Measurements from ENCODE around the gene TCF7L1.
"Not testable (repeated sequence)": the region's sequence is repeated elsewhere in the genome, so short reads cannot be mapped to it uniquely, and the experiment has no call there.

Gene TCF7L1

DNA sequence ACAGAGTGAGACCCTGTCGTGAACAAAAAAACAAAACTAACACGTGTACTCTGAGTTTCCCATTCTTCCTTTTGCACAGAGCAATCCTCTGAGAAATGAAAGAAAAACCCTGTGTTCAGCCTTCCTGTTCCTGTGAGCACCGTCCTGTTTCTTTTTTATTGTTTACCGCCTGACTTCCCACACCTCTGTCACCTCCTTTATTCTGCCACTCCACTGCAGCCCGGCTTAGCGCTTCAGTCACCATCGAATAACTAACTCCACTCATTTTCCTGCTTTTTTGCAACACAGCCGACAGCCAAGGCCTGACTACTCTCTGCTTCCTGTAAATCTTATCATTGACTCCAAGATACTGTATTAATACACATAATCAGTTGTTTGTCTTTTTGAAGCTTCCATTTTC is 153.7 kb downstream of the TCF7L1 start:
- DNase-seq (ENCODE audit: low read depth): no peak

DNA sequence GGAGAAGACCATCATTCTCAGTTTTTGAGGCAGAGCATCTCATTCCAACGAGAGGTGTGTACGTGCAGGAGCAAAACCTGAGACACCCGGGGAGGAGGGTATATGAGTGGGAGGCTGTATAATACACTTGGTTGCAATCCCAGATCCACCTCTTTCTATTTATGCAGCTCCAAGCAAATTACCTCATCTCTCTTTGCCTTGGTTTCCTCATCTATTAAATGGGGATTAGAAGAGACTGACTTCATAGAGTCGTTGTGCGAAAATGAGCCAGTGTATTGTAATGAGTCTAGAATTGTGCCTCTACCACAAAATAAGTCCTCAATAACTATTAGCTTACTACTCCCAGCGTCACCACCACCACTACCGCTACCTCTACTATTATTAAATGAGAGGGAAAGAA is 154.5 kb downstream of the TCF7L1 start:
- no peak for DNase-seq (ENCODE audit: low read depth)

DNA sequence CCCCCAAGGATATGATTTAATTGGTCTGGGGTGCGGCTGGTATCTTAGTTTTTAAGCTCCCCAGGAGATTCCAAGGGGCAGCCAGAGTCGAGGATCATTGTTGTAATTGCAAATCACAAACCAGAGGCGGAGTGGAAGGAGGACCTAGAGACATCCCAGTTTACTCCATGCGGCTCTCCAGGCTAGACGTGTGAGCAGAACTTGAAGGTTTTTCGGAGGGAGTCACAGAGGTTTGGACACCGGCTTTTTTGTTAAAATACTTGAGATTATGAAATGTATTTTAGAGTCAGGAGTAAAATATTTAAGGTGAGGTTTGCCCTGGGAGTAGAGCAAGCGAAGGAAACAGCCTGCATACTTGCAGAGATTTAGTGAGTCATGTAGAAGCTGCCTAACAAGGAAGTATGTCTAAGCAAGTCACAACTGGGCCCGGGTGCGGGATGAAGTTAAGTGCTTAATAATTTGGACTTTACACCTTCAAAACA is 155.1 kb downstream of the TCF7L1 start:
- no peak for DNase-seq (ENCODE audit: low read depth)

DNA sequence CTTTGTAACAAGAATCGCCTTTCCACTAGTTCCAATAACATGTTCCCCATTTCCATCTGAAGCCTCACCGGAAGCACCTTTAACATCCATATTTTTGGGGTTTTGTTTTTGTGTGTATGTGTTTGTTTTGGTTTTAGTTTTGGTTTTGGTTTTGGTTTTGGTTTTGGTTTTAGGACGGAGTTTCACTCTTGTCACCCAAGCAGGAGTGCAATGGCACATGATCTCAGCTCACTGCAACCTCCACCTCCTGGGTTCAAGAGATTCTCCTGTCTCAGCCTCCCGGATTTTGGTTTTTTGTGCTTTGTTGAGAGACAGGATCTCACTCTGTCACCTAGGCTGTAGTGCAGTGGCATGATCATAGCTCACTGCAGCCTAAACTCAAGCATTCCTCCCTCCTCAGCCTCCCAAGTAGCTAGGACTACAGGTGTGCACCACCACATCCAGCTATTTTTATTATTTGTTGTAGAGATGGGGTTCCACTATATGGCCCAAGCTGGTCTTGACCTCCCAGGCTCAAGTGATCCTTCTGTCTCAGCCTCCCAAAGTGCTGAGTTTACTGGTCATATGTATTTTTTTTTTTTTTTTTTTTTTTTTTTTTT is 158.3 kb downstream of the TCF7L1 start:
- no peak for DNase-seq (ENCODE audit: low read depth)

DNA sequence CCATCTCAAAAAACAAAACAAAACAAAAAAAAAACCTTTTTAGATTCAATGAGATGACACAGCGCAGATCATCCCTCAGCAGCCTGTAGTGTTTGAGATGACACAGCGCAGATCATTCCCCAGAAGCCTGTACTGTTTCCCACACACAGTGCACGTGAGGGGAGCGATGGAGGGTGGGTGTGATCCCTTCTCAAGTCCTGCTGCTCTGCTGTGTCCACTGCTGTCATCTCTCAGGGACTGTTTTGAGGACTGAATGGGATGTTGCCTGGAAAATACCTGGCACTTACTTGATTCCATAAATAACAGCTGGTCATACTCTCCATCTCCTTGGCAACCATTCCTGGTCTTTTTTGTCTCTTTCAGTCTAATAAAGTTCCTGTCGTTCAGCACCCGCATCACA is 168.9 kb downstream of the TCF7L1 start:
- no peak for DNase-seq (ENCODE audit: low read depth)

DNA sequence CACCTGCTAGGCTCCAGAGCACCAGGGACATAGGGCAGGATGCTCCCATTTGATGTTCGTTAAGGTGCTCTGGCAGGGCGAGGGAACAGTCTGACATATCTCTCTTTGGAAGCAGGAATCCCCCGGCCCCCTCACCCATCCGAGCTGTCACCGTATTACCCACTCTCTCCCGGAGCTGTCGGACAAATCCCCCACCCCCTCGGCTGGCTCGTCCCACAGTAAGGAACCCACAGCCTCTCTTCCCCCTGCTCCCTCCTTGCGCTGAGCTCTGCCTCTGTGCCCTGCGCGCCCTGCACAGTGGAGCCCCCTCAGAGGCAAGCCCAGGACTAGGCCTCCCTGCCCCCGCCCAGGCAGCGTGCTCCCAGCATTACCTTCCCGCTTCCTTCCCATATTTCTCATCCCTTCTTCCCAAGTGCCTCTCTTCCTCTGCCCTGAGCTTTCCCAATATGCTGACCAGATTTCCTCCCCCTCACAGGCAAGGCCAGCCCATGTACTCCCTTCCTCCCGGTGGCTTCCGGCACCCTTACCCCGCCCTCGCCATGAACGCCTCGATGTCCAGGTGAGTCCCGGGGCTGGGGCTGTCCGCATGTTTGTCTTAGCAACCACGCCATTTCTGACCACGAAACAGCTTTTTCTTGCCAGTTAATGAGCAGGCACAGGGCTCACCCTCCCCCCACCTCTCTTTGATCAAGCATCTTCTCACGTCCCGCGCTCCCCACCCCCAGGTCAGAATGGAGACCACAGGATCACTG is 170.8 kb downstream of the TCF7L1 start:
- DNase-seq (ENCODE audit: low read depth): no peak

DNA sequence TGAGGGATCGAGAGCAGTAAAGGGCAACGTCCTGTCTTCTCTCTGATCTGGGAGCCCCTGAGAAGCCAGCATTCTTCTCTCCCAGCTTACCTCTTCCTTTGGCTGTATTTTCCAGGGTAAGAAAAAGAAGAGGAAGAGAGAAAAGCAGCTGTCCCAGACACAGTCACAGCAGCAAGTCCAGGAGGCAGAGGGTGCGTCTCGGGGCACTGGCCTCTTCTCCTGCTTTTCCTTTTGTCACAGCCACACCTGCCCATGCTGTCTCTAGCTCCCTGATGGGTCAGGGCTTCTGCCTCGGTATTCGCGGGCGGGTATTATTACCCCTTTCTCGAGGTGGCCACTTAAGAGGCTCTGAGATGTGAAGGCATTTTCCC is 174.3 kb downstream of the TCF7L1 start:
- DNase-seq (ENCODE audit: low read depth): no peak

DNA sequence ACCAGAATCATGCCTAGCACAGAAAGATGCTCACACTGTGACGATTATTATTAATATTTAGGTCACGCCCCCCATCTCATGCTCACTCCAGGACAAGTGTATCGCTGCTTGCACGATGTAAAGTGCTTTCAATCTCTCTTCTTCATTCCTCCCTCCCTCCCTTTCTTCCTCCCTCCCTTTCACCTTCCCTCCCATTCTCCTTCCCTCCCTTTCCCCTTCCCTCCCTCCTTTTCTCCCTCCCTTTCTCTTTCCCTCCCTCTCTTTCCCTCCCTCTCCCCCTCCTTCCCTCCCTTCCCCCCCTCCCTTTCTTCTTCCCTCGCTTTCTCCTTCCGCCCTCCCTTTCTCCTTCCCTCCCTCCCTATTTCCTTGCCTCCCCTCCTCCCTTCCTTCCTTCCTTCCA is 175.0 kb downstream of the TCF7L1 start:
- no peak for DNase-seq (ENCODE audit: low read depth)

DNA sequence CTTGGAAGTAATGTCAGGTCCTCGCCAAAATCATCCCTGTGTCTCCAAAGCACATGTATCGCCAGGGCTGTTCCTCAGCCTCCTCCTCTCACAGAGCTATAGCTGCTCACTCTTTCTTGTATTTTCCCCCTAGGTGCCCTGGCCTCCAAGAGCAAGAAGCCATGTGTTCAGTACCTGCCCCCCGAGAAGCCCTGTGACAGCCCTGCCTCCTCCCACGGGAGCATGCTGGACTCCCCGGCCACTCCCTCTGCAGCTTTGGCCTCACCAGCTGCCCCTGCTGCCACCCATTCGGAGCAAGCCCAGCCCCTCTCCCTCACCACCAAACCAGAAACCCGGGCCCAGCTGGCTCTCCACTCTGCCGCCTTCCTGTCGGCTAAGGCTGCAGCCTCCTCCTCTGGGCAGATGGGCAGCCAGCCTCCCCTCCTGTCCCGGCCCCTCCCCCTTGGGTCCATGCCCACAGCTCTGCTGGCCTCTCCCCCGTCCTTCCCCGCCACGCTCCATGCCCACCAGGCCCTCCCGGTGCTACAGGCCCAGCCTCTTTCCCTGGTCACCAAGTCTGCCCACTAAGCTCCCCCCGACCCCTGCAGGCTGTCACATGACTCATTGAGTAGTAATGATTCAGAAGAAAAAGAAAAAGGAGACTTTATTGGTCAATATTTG is 175.8 kb downstream of the TCF7L1 start:
- DNase-seq (ENCODE audit: low read depth): no peak

DNA sequence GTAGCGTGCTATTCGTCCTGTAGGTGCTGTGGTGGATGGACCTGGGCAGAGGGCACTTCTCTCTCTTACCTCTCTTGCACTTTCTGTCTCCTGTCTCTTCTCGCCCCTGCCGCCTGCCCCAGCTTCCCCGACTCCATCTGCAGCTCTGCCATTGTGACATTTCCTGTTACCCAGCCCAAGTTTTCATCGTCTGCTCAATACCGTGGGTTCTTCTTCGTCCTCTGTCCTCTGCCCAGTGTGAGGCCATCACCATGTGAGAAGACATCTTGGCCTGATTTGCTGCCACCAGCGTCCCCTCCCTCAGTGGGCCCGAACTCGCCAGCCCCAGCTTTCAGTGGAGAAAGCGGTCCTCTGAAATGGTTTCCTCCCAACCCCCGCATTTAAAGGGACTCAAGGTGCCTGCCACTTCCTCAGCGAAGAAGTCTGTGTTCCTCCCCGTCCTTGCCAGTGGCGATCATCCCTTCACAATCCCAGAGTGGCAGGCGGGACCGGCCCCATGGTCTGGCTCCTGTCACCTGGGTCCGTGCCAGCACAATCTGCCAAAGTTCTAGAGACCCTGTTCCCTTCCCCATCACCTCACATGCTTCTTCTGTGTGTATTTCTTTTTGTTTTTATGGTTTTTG is 176.6 kb downstream of the TCF7L1 start:
- DNase-seq (ENCODE audit: low read depth): no peak

DNA sequence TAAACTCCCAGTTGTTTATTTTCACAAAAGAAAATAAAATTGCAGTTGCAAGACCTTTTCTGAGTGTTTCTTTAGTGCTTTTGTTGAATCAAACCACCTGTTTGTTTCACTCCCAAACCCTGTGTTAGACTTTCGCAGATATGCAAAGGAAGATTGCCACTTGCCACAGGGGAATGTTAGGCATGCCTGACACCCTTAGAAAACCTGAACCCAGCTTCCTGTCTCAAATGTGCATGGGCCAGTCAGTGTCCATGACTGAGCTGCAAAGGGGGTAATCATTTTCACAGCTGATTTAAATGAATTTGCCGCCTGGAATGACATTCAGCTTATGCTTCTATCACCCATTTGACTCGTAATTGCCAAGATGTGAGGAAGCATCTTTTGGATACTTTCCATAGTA is 177.1 kb downstream of the TCF7L1 start:
- DNase-seq (ENCODE audit: low read depth): no peak

DNA sequence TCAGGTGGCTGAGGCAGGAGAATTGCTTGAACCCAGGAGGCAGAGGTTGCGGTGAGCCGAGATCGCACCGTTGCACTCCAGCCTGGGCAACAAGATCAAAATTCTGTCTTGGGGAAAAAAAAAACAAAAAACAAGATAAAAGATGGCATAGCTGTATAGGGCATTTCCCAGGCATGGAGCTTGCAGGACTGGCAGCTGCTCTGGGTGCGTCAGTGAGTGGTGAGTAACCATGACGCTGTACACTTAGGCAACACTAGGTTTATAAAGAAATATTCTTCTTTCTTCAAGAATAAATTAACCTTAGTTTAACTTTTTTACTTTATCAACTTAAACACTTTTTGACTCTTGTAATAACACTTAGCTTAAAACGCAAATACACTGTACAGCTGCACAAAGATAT is 179.2 kb downstream of the TCF7L1 start:
- no peak for DNase-seq (ENCODE audit: low read depth)

DNA sequence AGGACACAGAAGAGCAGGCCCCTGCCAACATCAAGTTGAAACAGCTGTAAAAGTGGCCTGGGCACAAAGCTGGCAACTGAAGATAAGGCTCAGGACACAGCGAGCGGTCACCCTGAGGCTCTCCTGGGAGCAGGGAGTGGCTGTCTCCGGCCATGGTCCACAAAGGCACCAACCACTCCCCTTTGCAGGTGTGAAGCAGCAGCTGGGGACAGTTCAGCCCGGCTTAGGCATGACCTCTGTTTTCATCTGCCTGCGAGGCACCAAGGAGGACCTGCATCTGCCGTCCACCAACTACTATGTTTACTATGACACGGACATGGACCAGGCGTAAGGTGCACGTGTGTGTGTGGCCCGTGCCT is 181.7 kb downstream of the TCF7L1 start:
- DNase-seq (ENCODE audit: low read depth): no peak

DNA sequence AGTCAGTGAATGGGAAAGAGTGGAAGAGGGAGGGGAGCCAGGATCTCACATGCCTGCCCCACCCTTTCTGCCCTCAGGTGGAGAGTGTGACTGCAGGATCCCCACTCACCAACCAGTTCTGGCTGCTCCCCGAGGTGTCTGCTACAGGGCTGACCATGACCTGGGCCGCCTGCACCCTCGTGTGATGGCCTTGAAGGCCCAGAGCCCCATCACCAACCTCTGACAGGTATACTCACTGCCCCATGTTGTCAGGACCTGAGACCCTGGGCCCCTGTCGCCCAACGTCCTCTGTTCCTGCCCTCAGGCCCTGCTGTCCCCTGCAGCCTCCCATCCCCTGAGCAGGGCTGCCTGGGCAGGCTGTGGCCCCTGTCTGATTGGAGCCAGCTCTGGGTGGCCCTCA is 182.7 kb downstream of the TCF7L1 start:
- DNase-seq (ENCODE audit: low read depth): not testable (repeated sequence)

DNA sequence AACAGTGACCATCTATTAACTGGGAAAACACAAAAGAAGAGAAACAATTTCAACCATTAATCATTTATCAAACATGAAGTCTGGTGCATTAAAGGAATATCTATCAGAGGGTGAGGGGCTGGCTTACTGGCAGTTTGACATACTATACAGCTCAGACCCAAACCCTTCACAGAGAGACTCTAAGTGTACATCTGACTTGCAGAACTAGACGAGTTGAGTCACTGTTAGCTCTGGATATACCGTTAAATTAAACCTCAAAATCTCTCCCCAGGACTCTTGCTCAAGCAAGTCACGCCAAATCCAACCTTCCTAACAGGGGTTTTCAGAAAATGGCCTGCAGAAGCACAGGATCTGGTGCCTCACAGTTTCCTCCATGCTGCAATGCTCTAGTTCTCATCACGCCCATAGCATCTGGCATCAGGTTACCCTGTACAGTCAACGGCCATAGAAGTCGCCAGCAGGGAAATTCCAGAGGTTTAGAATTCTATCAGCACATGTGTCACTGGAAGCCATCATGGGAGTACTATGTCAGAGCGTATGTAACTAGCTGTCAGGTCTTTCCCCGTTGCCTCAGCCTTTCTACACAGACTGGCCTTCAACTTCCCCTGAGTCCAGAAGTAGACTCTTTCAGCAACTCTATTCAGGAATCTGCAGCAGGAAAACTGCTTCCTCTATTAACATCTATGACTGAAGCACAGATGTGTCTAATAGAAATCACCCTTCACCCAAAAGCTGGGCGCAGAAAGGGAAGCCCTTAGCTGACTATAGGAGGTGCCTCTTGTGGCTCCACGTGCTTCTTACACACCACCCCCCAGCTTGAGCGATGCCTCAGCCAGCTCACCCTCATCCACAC is 185.3 kb downstream of the TCF7L1 start:
- no peak for DNase-seq (ENCODE audit: low read depth)

DNA sequence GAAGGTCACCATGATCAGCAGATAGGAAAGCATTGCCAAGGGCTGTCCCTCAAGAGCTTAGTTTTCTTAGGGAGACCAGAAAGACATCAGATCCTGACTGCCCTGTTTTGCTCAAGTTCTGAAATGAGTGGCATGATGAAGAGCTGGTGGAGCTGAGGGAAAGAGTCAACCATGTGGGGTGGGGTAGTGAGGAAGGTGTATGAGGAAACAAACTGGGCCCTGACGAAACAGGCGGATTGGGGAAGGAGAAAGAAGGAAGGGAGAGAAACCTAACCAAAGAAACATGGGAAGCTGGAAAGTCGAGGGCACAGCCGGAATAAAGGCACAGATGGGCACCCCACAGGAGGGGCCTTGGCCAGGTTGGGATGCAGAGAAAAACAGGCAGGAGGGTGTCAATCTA is 186.6 kb downstream of the TCF7L1 start:
- no peak for DNase-seq (ENCODE audit: low read depth)

DNA sequence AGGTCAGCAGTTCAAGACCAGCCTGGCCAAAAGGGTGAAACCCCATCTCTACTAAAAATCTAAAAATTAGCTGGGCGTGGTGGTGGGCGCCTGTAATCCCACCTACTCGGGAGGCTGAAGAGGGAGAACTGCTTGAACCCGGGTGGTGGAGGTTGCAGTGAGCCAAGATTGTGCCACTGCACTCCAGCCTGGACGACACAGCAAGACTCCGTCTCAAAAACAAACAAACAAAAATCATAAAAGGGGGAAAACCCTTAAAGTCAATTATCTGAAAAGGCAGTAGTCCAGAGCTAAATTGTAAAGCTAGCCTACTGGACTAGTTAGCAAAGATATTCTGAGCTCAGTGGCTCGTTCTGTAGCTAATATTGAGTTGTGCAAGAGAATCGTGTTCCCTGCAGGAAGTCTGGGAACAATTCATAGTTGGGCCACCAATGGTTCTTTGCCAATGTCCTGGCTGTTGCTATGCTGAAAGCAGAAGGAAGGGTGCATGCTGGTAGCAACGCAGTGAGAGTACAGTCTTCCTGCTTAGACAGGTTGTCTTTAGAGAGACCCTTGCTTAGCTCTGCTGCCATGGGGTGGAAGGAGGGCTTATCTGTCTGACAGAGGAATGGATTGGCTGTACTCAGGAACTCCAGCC is 190.3 kb downstream of the TCF7L1 start:
- DNase-seq (ENCODE audit: low read depth): no peak

DNA sequence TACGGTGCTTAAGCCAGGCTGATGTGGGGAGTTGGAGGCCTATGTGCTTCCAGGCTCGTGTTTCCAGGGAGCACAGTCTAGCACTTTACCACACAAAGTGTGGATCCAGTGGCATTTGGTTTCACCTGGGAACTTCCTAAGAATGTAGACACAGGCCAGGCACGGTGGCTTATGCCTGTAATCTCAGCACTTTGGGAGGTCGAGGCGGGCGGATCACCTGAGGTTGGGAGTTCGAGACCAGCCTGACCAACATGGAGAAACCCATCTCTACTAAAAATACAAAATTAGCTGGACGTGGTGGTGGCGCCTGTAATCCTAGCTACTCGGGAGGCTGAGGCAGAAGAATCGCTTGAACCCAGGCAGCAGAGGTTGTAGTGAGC is 190.8 kb downstream of the TCF7L1 start:
- DNase-seq (ENCODE audit: low read depth): not testable (repeated sequence)

DNA sequence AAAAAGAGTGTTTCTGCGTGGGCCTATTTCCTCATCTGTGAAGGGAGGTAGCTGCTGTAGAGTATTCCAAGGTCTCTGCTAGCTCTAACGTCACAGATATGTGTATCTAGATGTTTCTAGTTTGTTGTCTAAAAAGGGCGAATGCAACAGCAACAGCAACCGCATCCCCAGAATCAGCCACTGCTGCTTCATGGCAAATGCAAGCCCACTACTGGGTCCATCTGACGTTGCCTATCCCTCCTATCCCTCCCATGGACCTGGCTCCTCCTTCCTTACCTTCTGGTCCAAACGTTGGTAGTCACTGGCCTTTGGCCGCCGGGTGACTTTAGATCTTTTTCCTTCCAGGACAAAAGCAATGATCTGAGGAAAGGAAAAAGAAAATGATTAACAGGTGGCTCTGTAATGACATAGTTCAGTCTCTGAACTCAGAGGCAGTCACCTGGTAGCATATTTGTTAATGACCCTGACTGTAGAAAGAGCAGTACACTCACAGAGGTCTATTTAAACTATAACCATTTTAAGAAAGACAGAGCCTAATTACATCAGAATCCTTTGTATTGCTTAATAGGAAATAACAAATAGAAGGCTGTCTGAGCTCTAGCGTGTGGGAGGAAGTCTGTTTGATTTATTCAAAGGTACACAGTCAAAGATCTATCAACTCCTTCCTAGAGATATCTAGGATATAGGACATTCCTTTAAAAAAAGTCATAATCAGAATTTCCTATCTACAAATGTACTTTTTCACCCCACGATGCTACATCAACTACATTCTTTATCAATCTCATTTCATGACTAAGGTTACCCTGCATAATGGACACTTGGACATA is 191.7 kb downstream of the TCF7L1 start:
- DNase-seq (ENCODE audit: low read depth): no peak

DNA sequence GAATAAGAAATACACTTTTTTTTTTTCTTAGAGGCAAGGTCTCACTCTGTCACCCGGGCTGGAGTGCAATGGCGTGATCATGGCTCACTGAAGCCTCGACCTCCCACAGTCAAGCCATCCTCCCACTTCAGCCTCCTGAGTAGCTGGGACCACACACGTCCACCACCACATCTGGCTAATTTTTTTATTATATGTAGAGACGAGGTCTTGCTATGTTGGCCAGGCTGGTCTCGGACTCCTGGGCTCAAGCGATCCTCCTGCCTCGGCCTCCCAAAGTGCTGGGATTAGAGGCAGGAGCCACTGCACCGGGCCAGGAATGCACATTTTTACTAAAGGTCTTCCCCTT is 192.2 kb downstream of the TCF7L1 start:
- DNase-seq (ENCODE audit: low read depth): no peak
